OCI-M1 (cell line): ENCODE data around the gene CYB5D1.

ENCODE experiments used
- DNase-seq: peaks from one replicate; lab custom pipeline; 2025; lab: John Stamatoyannopoulos, UW

CYB5D1 gene

GRCh38 chr17:7844292-7845154 is 13.3 kb upstream of the CYB5D1 start:
- DNase-seq, result peak; percentile 96

- no peak for DNase-seq
These were observed 12.3 kb upstream of the CYB5D1 start for GRCh38 chr17:7845359-7846062.

GRCh38 chr17:7846063-7846735 is 11.6 kb upstream of the CYB5D1 start:
- no peak for DNase-seq

GRCh38 chr17:7846765-7847661 is 10.8 kb upstream of the CYB5D1 start:
- no peak for DNase-seq

GRCh38 chr17:7848131-7848579 is 9.6 kb upstream of the CYB5D1 start:
- no peak for DNase-seq

- DNase-seq, result no peak
These were observed 9.1 kb upstream of the CYB5D1 start for GRCh38 chr17:7848739-7849129.

GRCh38 chr17:7849130-7849750 is 8.6 kb upstream of the CYB5D1 start:
- no peak for DNase-seq

GRCh38 chr17:7849751-7850504 is 7.9 kb upstream of the CYB5D1 start:
- DNase-seq, result no peak

GRCh38 chr17:7850701-7851437 is 6.9 kb upstream of the CYB5D1 start:
- no peak for DNase-seq

GRCh38 chr17:7851438-7852261 is 6.2 kb upstream of the CYB5D1 start:
- DNase-seq, result peak; percentile 82

- no peak for DNase-seq
These were observed 5.5 kb upstream of the CYB5D1 start for GRCh38 chr17:7852262-7852670.

GRCh38 chr17:7852919-7853690 is 4.7 kb upstream of the CYB5D1 start:
- no peak for DNase-seq

- DNase-seq, result no peak
These were observed 4.1 kb upstream of the CYB5D1 start for GRCh38 chr17:7853691-7854038.

- no peak for DNase-seq
These were observed 3.6 kb upstream of the CYB5D1 start for GRCh38 chr17:7854078-7854777.

GRCh38 chr17:7854851-7855659 is 2.7 kb upstream of the CYB5D1 start, which contains the start of gene TMEM88:
TMEM88 (plus strand) TSS chr17:7855066; CDS start chr17:7855075, 9 bp downstream.
- no peak for DNase-seq

- no peak for DNase-seq
These were observed 2.2 kb upstream of the CYB5D1 start for GRCh38 chr17:7855660-7856010.
